GM13977 (cell line): ENCODE data around the gene CHSY1.

ENCODE experiments used
- DNase-seq: peaks from one replicate; pipeline ENCODE4 v3.0.0; 2012; ENCODE audit warnings: low spot score
- CTCF ChIP-seq: IDR thresholded peaks from 2 replicates; pipeline ENCODE4 v1.5.1; 2012; ENCODE audit warnings: mild to moderate bottlenecking, control low read depth; ENCODE audit not compliant: insufficient read depth; ENCODE audit errors: extremely low read depth, missing control alignments
- in situ Hi-C: fragments of 300-500 bp; cut with MboI; formaldehyde crosslinking; loops from one replicate; pipeline ENCODE4 v1.12.0; 2022; ENCODE audit warnings: low sequenced_read_pairs, low pct_unique_long_range_greater_than_20kb, mixed read lengths, inconsistent platforms; ENCODE audit not compliant: unreplicated experiment

CHSY1 gene

DNA sequence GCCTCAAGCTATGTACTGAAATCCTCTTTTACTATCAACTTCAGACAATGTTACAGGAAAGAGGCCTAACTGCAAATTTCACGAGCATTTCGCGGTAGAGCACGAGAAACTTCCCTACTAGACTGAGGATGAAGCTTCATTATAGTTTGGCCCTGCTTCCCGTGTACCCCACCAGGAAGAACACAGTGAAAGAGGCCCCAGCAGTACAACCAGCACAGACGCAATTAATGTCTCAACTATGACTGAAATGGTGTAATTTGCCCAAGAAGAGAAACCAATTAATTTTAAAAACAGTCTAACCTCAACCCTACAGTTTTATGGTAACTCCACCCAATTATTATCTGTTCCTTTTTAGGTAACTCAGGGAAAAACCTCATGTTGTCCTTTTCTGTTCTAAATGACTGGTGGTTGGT, 12.1 kb downstream of the CHSY1 start:
- TF ChIP-seq CTCF, result no peak
- no peak for DNase-seq
- in situ Hi-C loops, result loop anchor here (10.0 kb wide), 1 partner anchor 45 kb away; no protein-coding TSS in a partner anchor

GRCh38 chr15:101237251-101237650, 14.6 kb downstream of the CHSY1 start:
- no peak for TF ChIP-seq CTCF
- in situ Hi-C loops, result no loop called here
- DNase-seq, result no peak

DNA sequence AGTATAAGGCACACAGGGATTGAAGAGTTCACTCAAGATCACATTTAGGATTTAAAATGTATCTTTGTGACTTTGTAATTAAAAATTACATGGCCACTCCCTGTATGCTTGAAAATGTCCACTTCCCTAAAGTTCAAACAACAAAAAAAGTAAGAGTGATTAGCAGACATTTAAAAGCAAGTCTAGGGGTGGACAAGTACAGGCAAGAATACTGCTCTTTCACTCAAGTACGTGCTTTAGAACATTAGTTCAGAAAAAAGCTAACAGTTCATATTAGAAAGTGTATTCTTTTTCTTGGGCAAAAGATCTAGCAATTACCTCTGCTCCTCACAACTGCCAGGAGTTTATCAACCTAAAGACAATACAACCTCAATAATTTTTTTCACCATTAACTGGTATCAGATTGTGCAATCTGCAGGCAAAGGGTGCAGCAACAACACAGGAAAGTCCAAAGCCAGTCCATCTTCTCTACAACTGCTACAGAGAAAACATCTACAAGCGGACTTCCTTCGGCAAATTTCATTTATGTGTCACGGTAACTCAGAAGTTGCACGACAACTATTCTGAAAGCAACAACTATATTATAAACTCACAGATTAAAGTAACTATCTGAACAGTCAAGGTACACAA, 18.1 kb downstream of the CHSY1 start:
- in situ Hi-C loops, result no loop called here
- no peak for DNase-seq
- no peak for TF ChIP-seq CTCF

GRCh38 chr15:101232677-101233076, 19.2 kb downstream of the CHSY1 start:
- DNase-seq, result no peak
- in situ Hi-C loops, result no loop called here
- TF ChIP-seq CTCF, result no peak

DNA sequence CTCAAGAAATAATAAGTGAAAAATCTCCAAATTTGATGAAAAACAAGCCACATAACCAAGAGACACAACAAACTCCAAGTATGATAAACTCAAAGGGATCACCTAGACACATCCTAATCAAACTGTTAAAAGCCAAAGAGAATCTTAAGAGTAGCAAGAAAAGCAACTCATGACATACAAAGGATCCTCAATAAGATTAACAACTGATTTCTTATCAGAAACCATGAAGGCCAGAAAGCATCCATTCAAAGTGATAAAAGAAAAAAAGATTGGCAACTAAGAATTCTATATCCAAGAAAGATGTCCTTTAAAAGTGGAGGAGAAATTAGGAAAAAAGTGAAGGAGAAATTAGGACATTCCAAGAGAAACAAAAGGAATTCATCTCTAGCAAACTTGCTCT, 23.5 kb downstream of the CHSY1 start:
- in situ Hi-C loops, result no loop called here
- TF ChIP-seq CTCF, result no peak
- DNase-seq, result no peak

- no peak for TF ChIP-seq CTCF
- in situ Hi-C loops, result no loop called here
- no peak for DNase-seq
These were observed 26.2 kb downstream of the CHSY1 start for GRCh38 chr15:101225658-101226057.

- TF ChIP-seq CTCF, result no peak
- in situ Hi-C loops, result no loop called here
- no peak for DNase-seq
These were observed 29.9 kb downstream of the CHSY1 start for GRCh38 chr15:101221902-101222301.
